Measurements from ENCODE around the gene ADA. TPM values are rescaled to one million over a fixed set of nuclear protein-coding genes. Genes with fewer than 3 reads are reported as not detected.

Gene ADA
- total RNA-seq, result 10 to 100 TPM; 19.4 to 34.8 (median 22.6) TPM

DNA sequence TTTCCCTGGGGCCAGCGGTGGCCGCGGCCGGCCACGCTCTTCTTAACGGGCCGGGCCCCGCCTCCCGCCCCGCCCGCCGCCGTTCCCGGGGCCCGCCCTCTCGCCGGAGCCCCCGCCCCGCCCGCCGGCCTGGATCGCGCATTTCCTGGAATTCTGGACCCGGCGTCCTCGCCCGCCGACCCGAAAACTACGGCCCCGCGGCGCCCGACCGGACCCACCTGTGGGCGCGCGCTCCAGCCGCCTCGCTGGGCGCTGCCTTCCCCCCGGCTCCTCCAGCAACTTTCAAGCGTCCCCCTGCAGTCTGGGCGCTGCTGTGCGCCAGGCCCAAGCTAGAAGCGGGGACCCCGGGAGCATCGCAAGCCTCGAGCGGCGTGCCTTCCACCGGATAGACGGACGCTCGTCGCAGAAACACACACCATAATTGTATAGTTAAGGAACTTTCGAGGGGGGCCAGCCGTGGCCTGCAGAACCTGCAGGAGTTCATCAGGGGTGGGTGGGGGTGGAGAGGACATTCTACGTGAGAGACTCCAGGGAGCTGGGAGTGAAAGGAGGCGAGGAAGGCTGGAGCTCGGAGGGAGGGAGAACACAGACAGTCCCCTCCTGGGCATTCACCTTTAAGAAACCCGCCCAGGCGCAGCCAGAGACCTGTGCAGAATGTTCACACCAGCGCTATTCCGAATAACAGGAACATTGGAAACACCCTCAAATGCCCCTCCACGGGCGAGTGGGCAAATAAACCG, at the start of gene ADA:
Gene ADA (minus strand): TSS at position 16 of the 740 bp plus-strand sequence. CDS start 92 bp downstream, outside the sequence.
- TF ChIP-seq, protein P1, sequence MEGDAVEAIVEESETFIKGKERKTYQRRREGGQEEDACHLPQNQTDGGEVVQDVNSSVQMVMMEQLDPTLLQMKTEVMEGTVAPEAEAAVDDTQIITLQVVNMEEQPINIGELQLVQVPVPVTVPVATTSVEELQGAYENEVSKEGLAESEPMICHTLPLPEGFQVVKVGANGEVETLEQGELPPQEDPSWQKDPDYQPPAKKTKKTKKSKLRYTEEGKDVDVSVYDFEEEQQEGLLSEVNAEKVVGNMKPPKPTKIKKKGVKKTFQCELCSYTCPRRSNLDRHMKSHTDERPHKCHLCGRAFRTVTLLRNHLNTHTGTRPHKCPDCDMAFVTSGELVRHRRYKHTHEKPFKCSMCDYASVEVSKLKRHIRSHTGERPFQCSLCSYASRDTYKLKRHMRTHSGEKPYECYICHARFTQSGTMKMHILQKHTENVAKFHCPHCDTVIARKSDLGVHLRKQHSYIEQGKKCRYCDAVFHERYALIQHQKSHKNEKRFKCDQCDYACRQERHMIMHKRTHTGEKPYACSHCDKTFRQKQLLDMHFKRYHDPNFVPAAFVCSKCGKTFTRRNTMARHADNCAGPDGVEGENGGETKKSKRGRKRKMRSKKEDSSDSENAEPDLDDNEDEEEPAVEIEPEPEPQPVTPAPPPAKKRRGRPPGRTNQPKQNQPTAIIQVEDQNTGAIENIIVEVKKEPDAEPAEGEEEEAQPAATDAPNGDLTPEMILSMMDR (IDR thresholded peaks at IDR 0.05; ENCODE audit: low read depth), result no peak

DNA sequence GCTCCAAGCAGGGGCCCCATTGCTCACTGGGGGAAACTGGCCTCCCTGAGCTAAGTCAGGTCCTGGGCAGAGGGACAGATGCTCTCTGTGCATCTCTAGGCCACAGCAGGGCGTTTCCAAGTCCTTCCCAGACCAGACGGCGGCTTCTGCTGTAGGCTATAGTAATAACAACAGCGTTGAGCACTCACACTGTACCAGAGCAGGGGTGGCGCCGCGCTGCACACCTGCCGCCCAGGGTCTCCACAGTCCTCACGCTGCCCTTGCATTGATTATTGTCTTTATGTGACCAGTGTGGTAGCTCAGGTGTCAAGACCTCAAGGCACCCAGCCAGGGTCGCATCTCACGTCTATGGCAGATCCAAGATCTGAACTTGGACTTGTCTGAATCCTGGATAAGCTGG, 48.8 kb upstream of the ADA start:
- TF ChIP-seq, protein P1 (IDR thresholded peaks at IDR 0.05; ENCODE audit: low read depth), result no peak

DNA sequence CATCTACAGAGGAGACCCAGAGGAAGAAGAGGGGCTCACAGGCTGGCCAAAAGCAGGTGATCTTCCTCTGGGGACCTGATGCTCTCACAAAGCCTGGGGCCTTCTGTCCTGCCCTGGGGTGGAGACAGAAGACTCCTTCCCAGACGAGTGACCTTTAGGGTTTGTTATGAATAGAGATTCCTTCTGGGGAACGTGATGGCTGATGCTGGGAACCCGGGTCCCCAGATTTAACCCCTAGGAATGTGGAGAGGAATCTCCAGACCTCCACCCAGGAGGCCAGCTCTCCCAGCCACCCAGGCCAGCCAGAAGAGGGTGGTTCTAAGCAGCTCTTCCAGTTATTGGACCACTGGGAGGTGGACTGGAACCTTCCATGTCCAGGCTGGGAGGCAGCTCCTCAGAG, 46.9 kb upstream of the ADA start:
- TF ChIP-seq, protein P1 (IDR thresholded peaks at IDR 0.05; ENCODE audit: low read depth), result no peak

DNA sequence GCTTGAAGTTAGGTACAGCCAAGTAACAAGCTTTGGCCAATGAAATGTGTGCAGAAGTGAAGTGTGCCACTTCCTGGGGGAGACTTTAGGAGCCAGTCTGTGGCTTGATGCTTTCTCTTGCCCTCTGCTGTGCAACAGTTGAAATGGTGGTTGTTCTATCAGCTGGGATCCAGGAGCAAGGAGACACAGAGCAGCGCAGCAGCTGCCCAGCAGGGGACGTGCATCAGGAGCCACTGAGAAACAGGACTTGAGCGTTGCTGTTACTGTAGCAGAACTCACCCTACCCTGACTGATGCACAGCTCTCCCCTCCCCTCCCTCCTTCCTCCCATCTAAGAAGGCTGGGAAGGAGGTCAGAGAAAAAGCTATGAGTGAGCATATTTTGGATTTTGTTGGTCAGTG, 44.8 kb upstream of the ADA start:
- TF ChIP-seq, protein P1 (IDR thresholded peaks at IDR 0.05; ENCODE audit: low read depth), result no peak

DNA sequence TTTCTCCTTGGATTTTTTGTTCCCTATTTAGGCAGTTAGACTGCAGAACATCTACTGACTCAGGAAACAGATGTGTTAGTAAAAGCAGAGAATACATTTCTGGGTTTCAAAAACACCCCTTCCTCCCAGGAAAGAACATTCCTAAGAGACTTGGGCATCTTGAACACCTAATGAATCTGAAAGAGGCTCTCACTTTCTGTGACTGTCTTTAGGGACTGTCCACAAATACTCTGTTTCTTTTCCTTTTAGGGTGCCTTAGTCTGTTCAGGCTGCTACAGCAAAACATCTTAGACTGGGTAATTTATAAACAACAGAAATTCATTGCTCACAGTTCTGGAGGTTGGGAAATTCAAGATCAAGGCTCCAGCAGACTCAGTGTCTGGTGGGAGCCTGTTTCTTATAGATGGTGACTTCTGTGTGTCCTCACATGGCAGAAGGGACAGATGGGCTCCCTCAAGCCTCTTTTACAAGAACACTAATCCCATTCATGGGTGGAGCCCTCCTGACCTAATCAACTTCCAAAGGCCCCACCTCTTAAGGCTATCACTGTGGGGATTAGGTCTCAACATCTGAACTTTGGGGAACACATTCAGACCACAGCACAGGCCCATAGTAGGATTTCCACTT, 44.3 kb upstream of the ADA start:
- TF ChIP-seq, protein P1 (IDR thresholded peaks at IDR 0.05; ENCODE audit: low read depth), result no peak

DNA sequence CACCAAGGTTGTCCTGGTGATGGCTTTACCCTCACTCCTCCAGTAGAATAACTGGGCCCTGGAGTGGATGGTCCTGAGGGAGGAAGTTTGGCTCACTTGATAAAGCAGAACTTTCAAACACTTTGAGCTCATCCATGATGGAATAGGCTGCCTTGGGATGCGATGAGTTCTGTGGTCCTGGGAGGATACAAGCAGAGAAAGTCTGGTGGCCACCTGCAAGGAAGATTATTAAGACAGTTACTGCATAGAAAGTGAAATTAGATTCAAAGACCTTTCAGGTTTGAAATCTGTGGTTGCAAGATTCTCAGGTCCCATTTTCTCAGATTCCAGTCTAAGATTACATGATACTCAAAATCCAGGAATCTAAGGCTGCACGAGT, 43.8 kb upstream of the ADA start:
- TF ChIP-seq, protein P1 (IDR thresholded peaks at IDR 0.05; ENCODE audit: low read depth), result no peak

DNA sequence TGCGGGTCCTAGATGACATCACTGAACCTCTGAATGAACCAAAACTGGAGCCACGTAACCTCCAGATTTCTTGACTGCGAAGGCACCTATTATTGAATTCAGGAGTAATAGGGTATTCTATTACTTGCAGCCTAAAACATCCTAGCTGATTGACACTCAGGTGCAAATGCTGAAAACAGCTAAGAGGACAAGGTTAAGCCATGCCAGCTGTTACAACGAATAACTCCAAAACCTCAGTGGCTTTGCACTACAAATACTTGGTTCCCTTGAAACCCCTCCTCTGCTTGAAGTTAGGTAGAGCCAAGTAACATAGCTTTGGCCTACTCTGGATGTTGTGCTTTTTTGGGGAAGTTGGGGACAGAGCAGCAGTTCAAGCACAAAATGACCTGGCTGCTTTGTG, 42.7 kb upstream of the ADA start:
- TF ChIP-seq, protein P1 (IDR thresholded peaks at IDR 0.05; ENCODE audit: low read depth), result no peak
